GM12875 (cell line): ENCODE data around the gene FRAS1.
A peak's percentile ranks its signal among the peaks of the same experiment; 100 is the strongest.

Source experiments
- H3K4me3 ChIP-seq: one replicate; pipeline ENCODE4 v1.5.1; 2011; ENCODE audit warnings: low read depth, low read length, control low read depth
- CTCF ChIP-seq: IDR thresholded peaks from 2 replicates; pipeline ENCODE4 v1.5.1; 2011; ENCODE audit warnings: low read depth, mild to moderate bottlenecking, control low read depth, inconsistent platforms, low read length, moderate library complexity, borderline replicate concordance; ENCODE audit not compliant: insufficient read depth

The FRAS1 gene

DNA sequence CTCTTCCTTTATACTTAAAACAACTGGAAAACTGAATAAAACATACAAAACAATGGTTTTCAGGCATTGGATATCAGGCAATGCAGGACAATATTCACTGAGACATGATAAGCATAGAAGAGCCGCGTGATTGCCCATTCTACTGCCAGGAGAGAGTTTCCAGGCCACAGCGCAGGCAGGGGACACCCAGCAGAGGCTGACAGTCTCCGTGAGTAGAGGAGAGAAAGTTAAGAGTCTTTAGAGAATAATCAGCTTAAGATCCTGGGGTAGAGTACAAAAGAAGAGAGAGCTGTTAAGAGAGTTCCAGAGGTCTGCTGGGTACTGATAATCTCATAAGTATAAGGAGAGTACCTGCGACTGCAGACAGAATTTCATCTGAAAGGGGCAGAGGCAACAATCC lies 18.4 kb upstream of the FRAS1 start:
- no peak for TF ChIP-seq CTCF
- H3K4me3 ChIP-seq, result no peak overlapping the region

- no peak overlapping the region for H3K4me3 ChIP-seq
Measured at GRCh38 chr4:78039678-78040077, 17.4 kb upstream of the FRAS1 start.

DNA sequence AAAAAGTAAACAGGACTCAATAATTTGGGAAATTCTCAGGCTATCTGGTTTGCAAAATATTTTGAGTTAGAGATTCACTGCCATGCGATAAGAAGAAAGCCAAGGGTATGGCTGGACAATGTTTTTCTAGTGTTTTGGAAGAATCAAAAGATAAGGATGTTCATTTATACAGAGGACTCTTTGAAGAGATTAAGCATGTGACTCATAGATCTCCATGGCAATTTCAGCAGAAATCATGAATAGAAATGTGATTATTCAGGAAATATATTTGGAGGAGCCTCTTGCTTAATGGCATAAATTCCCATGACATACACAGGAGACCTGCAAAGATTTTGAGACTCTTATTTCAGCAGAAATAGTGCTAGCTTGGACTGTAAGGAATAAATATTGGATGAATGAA lies 16.7 kb upstream of the FRAS1 start:
- no peak overlapping the region for H3K4me3 ChIP-seq
- TF ChIP-seq CTCF, result no peak

More at GRCh38 chr4:78039678-78040077, 17.4 kb upstream of the FRAS1 start:
- TF ChIP-seq CTCF, result no peak

- no peak for TF ChIP-seq CTCF
- H3K4me3 ChIP-seq, result no peak overlapping the region
Measured at GRCh38 chr4:78047366-78047765, 9.8 kb upstream of the FRAS1 start.

DNA sequence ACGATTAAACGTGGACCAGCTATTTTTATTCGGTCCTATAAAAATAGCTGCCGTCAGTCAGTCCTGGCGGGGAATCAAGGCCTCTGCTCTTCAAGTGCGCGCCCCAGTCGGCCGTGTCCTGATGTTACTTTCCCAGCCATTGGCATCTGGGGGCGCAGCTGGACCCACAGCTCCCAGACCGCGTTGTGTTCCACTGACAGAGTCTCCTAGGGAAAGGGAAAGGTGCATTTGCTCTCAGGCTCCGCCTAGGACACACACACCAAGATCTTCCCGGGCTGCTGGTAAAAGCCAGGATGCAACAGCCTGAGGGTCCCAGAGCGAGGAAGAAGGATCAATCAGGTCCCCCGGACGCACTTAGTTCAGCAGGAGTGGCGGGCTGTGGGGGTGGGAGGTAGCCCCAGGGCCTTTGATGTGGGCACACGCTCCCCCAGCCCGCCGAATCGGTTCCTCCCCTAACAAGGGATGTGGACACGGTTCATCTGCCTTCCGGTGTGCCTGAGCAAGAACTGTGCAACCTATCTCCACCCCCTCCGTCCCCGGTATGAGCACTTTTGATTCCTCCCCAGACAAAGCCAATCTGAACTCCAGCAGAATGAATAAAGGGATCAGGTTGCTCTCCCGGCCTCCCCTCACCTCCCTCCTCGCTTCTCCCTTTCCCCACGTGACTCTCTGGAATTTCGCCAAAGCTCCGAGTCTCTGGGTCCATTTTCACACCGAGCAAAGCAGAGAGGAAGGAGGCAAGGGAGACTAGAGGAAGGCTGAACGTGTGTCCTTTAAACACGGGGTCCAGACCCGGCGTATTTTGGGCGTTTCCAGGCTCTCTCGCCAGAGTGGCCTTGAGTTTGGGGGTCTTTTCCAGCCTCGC lies 626 bp upstream of the FRAS1 start:
- no peak for TF ChIP-seq CTCF
- H3K4me3 ChIP-seq, result peak overlapping the region; percentile 48

DNA sequence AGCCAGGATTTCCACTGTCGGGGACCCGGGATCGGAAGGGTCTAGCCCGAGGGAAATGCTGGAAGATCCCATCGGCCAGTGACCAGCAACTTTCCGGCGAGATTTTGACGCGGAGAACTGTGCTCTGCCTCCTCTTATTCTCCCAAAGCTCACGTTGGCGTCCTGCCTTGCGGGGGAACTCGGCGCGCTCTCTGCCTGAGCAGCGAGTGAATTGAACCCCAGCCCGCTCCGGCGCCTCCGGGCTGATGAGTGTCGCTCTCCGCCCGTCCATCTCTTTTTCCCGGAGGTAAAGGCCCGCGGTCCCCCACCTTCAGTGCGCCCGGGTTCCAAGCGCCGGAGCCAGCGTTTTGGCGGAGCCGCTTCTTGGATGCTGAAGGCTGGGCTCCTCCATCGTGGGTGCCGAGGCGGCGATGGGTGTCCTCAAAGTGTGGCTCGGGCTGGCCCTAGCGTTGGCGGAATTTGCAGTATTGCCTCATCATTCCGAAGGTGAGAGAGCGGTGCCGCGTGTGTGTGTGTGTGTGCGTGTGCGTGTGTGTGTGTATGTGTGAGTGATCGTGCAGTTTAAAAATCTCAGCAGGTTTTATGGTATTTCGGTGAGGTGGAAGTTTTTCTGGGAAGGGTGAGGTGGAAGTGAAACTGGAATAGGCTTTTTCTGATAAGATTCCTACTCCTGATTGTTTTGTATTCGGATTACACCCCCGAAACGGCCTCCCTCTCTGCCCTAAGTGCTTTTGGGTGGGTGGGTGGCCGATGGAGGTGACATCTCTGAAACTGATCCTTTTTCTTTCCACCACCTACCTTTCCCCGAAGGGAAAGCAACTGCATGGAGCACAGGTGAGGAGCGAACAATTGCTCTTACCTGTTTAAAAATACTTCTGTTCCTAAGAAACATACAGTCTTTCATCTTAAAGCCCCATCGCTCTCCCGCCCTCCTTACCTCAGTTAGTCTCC lies 752 bp downstream of the FRAS1 start:
- TF ChIP-seq CTCF, result no peak
- H3K4me3 ChIP-seq, result peak overlapping the region; percentile 48
